GM21737 (cell line): ENCODE measurements around the gene KHSRP.

Experiments
- ATAC-seq: cut with Tn5 transposase; IDR thresholded peaks from one replicate; pipeline ENCODE4 v1.9.1; 2021; ENCODE audit warnings: mild to moderate bottlenecking, moderate library complexity; ENCODE audit not compliant: unreplicated experiment

KHSRP gene, protein sequence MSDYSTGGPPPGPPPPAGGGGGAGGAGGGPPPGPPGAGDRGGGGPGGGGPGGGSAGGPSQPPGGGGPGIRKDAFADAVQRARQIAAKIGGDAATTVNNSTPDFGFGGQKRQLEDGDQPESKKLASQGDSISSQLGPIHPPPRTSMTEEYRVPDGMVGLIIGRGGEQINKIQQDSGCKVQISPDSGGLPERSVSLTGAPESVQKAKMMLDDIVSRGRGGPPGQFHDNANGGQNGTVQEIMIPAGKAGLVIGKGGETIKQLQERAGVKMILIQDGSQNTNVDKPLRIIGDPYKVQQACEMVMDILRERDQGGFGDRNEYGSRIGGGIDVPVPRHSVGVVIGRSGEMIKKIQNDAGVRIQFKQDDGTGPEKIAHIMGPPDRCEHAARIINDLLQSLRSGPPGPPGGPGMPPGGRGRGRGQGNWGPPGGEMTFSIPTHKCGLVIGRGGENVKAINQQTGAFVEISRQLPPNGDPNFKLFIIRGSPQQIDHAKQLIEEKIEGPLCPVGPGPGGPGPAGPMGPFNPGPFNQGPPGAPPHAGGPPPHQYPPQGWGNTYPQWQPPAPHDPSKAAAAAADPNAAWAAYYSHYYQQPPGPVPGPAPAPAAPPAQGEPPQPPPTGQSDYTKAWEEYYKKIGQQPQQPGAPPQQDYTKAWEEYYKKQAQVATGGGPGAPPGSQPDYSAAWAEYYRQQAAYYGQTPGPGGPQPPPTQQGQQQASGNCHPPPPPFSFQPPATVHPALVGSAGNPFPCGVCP

GRCh38 chr19:6424195-6424938 is at the start of gene KHSRP:
Gene KHSRP (minus strand): TSS chr19:6424811. CDS start chr19:6424701, 110 bp downstream.
- ATAC-seq: peak; percentile 0

DNA sequence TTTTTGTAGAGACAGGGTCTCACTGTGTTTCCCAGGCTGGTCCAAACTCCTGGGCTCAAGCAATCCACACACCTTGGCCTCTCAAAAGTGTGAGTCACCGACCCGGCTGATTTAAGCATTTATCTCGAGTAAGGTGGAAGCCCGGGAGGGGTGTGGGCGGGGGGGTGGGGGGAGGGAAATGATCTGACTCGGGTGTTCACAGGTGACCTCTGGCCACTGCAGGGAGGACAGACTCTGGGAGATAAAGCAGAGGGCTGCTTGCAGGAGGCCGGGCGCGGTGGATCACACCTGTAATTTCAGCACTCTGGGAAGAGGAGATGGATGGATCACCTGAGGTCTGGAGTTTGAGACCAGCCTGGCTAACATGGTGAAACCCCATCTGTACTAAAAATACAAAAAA is 49.0 kb upstream of the KHSRP start:
- no peak for ATAC-seq

DNA sequence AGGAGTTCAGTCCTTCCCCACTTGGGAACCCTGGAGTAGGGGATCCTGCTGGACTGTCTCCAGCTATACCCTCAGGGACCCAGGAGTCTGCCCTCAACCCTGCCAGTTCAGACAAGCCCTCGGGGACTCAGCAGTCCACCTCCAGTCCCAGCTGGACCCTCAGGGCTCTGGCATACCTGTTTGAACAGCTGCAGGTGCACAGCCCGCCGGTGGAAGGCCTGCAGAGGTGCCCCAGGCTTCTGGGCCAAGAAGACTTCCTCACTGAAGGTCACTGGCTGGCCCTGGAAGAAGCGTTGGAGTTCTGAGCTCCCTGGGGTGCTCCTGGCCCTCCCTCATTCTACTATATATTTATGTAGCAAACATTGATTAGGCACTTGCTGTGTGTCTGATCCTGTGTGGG is 48.1 kb upstream of the KHSRP start:
- no peak for ATAC-seq

GRCh38 chr19:6471076-6471475 is 46.5 kb upstream of the KHSRP start:
- ATAC-seq: no peak

DNA sequence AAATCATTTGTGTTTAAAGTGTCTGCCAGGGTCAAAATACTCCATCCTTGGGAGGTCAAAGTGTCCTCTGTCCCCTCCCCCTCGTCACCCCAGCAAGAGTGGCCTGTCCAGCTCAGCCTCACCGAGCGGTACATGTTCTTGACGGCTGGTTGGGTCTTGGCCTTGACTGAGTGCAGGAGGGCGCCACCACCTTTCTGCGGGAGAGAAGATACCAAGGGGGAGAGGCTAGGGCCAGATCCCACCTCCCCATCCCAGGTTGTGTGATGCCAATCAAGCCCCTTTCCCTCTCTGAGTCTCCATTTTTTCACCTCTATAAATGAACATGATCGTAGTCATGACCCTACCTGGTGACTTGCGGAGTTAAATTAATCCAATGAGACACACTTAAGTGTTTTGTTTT is 45.6 kb upstream of the KHSRP start:
- no peak for ATAC-seq

- ATAC-seq: no peak
Measured at GRCh38 chr19:6467384-6467783, 42.8 kb upstream of the KHSRP start.

DNA sequence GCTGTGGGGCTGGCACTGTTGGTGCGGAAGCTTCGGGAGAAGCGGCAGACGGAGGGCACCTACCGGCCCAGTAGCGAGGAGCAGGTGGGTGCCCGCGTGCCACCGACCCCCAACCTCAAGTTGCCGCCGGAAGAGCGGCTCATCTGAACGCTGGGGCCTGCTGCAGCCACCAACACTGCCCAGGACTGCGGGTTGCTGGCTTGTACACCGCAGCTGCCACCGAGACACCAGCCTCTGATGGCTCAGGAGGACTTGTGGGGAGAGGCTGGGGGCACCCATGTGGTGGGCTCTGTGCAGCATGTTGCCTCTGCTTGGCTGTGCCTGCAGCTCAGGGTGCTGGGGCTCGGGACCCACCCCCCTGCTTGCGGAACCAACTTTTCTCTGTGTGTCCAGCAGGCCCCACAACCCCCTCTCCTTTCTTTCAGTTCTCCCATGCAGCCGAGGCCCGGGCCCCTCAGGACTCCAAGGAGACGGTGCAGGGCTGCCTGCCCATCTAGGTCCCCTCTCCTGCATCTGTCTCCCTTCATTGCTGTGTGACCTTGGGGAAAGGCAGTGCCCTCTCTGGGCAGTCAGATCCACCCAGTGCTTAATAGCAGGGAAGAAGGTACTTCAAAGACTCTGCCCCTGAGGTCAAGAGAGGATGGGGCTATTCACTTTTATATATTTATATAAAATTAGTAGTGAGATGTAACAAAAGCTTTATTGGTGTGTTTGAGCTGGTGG is 42.1 kb upstream of the KHSRP start:
- no peak for ATAC-seq

DNA sequence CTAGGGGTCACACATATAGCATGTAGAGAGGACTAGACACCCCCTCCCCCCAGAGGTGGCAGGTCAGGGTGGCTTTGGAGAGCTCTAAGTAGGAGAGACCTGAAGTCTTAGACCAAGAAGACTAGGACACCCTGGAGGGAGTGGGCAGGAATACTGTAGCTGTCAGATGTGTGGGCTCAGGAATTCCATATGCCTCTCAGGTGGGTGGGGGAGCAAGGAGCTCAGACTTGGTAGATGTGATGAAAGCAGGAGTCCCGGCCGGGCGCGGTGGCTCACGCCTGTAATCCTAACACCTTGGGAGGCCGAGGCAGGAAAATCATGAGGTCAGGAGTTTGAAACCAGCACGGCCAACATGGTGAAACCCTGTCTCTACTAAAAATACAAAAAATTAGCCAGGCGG is 41.1 kb upstream of the KHSRP start:
- ATAC-seq: no peak

- ATAC-seq: no peak
Measured at GRCh38 chr19:6465006-6465405, 40.4 kb upstream of the KHSRP start.

DNA sequence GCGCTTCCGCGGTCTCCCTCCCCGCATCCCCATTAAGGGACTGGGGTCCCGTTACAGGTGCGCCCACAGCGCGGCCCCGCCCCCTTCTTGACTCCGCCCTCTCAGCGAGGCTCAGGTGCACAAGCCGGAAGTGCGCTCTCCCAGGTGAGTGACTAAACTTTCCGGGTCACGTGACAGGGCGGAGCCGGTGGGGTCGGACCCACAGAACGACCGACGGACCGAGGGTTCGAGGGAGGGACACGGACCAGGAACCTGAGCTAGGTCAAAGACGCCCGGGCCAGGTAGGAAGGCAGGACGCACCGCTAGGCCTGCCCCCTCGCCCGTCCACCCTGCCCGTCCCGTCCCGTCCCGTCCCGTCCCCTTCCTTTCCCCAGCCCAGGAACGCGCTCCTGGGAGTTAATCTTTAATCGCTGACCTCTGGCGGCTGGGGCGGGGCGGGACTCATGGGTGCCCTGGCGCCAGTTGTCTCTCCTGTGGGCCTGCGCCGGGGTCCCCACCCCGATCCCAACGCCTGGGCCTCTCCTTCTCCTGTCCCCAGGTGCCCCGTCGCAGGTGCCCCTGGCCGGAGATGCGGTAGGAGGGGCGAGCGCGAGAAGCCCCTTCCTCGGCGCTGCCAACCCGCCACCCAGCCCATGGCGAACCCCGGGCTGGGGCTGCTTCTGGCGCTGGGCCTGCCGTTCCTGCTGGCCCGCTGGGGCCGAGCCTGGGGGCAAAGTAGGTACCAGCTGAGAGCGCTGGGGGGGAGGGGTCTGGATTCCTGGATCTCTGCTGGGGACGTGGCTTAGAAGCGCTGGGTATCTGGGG is 39.7 kb upstream of the KHSRP start, which contains the start of gene CRB3:
Gene CRB3 (plus strand): TSS at position 202 of the 804 bp plus-strand sequence. CDS start 431 bp downstream, at position 633.
- no peak for ATAC-seq

DNA sequence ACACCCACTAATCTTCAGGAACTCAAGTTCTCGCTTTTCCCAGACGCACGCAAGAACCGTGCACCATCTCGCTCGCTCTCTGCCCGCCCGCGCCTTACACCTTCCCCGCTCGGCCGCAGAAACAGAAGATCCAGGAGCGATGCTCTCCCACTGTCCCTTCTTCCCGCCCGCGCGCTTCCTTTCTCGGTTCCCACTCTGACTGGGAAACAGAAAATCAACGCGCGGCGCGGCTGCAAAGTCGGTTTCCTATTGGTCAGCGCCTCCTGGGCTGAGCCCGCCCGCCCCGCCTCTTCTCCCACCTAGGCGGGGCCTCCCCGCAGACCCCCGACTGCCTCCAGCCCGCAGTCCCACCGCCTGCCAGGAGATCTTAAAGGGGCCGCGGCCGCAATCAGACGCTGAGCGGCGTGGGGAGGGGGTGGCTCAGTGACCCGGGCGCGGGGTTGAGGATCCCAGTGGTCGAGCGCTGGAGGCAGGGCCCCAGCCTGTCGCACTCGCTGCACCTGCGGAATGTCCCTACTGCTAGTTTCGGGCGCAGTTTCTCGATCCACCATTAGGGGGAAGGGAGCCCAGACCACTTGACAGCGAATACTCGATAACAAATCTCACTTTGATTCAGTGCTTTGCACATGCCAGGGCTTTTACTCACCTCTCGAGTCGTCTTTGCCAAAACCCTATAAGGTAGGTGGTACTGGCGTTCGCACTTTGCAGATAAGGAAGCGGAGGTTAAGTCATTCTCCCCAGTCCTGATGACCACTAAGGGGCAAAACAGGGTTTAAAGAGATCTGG is 35.7 kb upstream of the KHSRP start:
- ATAC-seq: peak; percentile 68

GRCh38 chr19:6459262-6460098 is 34.9 kb upstream of the KHSRP start, which contains the start of gene SLC25A23:
Gene SLC25A23 (minus strand): TSS chr19:6459792. CDS start chr19:6459628, 164 bp downstream.
- peak; percentile 27 for ATAC-seq

DNA sequence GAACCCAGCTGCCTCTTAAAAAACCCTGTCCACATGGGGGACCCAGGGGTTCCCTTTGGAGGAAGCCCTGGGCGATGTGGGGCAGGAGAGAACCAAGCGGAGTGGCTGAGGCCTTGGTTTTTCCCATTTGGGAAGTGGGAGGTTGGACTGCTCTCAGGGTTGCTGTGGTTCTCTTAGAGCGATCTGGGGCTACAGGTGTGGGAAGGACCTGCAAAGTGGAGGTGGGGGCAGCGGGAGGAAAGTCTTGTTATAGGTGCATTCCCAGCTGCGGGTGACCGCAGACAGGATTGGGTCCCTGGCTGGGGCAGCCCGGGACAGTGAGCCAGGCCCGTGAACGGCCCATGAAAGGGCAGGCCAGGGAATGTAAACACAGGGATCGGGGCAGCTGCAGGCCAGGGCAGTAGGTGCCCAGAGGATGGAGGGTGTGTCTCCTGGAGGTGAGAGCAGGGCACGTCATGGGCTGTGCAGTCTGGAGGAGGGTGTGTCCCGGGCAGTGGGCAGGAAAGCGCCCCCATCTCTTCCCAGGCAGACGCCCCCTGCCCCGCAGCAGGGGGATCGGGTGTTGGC is 34.2 kb upstream of the KHSRP start:
- ATAC-seq: no peak

GRCh38 chr19:6457958-6458694 is 33.5 kb upstream of the KHSRP start:
- no peak for ATAC-seq

- ATAC-seq: no peak
Measured at GRCh38 chr19:6455924-6456323, 31.3 kb upstream of the KHSRP start.

DNA sequence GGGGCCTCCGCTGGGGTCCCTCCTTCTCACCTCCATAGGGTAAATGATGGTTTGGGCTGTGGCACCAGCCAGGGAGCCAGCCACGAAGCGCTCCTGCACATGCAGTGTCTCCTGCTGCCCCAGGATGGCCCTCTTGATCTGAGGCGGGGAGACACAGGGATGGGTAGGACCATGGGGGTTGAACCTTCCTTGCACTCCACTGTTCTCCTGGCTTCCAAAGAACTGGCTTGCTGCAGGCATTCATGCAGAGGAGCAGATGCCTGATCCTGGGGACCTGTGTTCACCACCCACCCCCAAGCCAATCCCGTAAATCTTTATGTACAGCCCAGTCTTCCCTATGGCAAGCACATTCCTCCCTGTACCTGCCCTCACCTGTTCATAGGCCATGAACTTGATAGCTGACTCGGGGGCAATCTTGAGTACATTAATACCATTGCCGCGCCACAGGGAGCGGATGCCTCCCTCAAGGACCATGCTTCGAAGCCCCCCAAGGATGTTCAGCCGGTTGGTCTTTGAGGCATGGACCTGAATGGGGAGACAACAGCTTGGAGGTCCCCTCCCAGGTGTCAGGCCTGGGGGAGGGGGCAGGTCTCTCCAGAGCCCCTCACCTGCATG is 29.4 kb upstream of the KHSRP start:
- ATAC-seq: no peak

DNA sequence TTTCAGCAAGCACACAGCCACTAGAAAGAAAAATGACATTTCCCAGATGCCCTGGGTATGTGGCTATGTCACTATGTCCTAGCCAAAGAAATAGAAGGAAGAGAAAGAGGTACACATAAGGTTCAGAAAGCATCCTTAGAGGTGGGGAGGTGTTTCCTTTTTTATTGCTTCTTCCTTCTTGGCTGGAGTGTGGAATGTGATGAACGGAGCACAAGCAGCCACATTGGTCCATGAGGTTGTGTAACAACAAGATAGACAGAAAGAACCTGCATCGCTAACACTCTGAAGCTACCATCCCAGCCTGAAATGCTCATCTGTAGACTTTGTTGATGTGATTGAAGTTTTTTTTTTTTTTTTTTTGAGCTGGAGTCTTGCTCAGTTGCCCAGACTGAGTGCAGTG is 28.3 kb upstream of the KHSRP start:
- no peak for ATAC-seq
